DND-41 (cell line): ENCODE measurements around the gene ZDHHC20.

Experiments used
- EZH2 ChIP-seq: IDR thresholded peaks from 3 replicates; pipeline ENCODE4 v1.6.1; 2012; ENCODE audit warnings: borderline replicate concordance, low read depth, mild to moderate bottlenecking, moderate library complexity, low read length, inconsistent platforms; ENCODE audit not compliant: severe bottlenecking
- TF ChIP-seq, protein P1 (sequence below): IDR thresholded peaks from 2 replicates; pipeline ENCODE4 v1.5.1; 2012; ENCODE audit warnings: borderline replicate concordance, low read length, moderate library complexity, mild to moderate bottlenecking; ENCODE audit not compliant: poor library complexity, severe bottlenecking; ENCODE audit errors: extremely low read depth

DNA sequence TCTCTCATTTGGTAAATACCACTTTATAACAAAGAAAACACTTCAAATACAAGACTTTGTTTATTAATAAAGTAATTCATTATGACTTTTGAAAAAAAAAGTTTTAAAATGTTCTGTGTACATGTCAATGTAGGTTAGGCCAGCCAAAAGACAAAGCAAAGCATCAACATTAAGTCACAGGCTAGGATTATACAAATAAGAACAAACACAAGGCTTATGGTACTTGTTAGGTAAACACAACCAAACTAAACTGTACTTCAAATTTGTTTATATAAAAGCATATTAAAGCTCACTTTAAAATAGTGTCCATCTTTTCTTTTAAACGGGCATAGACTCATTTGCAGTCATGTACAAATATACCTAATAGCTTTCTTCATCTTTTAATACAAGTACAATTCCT is 86.6 kb downstream of the ZDHHC20 start:
- TF ChIP-seq, protein P1, sequence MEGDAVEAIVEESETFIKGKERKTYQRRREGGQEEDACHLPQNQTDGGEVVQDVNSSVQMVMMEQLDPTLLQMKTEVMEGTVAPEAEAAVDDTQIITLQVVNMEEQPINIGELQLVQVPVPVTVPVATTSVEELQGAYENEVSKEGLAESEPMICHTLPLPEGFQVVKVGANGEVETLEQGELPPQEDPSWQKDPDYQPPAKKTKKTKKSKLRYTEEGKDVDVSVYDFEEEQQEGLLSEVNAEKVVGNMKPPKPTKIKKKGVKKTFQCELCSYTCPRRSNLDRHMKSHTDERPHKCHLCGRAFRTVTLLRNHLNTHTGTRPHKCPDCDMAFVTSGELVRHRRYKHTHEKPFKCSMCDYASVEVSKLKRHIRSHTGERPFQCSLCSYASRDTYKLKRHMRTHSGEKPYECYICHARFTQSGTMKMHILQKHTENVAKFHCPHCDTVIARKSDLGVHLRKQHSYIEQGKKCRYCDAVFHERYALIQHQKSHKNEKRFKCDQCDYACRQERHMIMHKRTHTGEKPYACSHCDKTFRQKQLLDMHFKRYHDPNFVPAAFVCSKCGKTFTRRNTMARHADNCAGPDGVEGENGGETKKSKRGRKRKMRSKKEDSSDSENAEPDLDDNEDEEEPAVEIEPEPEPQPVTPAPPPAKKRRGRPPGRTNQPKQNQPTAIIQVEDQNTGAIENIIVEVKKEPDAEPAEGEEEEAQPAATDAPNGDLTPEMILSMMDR = no peak
- no peak for TF ChIP-seq EZH2
